ENCODE results near the gene MDM2.

GRCh38 chr12:68896881-68897540 lies 89.0 kb downstream of the MDM2 start:
- TF ChIP-seq CTCF (IDR thresholded peaks at IDR 0.05; ENCODE audit: low read length) (no peak), EZH2 (IDR thresholded peaks at IDR 0.05; ENCODE audit: borderline replicate concordance, low read length) (no peak)

All from OCI-LY1 (cell line).